ENCODE measurements around the gene KANSL1L. TPM values are rescaled to one million over a fixed set of nuclear protein-coding genes. Genes with fewer than 3 reads are reported as not detected.

Gene KANSL1L
- total RNA-seq, 4 donors from 2014 or later = 25.1 to 41.5 (median 30.0) TPM

DNA sequence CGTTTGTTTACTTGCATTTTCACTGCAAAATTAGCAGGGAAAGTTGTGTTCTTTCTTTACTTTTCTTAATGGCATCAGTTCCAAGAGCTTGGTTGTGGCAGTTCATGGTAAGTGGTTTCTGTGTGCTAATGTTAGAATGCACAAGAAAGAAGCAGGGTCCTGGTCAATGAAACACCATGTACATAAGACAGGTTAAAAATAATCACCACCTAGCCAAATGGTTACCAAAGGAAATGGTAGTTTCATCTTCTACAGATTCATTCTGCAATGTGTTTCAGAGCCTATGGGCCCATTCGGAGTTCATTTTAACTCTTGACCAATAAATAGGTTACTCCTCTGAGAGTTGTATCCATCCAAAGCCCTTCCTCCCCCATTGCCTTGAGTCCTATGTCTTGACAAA is 186.9 kb downstream of the KANSL1L start:
- no peaks in the 10 kb centered on the region for H3K36me3 ChIP-seq
- no peaks in the 10 kb centered on the region for H3K4me1 ChIP-seq
- no peak overlapping the region for H3K27ac ChIP-seq (replicated peaks in 1 of 4)
- H3K9me3 ChIP-seq = no peaks in the 10 kb centered on the region
- intact Hi-C loops (cut with DNase I) = no loop called here
- no peaks in the 10 kb centered on the region for H3K27me3 ChIP-seq
- no peak overlapping the region for H3K4me3 ChIP-seq
- WGBS = 94% methylated on average over 2 of the region's 2 CpGs
- TF ChIP-seq POLR2A (IDR thresholded peaks at IDR 0.05; ENCODE audit: low read depth) (no peak), POLR2AphosphoS5 (IDR thresholded peaks at IDR 0.05) (no peak), EP300 (IDR thresholded peaks at IDR 0.05) (no peak)
- TF ChIP-seq, protein P1, sequence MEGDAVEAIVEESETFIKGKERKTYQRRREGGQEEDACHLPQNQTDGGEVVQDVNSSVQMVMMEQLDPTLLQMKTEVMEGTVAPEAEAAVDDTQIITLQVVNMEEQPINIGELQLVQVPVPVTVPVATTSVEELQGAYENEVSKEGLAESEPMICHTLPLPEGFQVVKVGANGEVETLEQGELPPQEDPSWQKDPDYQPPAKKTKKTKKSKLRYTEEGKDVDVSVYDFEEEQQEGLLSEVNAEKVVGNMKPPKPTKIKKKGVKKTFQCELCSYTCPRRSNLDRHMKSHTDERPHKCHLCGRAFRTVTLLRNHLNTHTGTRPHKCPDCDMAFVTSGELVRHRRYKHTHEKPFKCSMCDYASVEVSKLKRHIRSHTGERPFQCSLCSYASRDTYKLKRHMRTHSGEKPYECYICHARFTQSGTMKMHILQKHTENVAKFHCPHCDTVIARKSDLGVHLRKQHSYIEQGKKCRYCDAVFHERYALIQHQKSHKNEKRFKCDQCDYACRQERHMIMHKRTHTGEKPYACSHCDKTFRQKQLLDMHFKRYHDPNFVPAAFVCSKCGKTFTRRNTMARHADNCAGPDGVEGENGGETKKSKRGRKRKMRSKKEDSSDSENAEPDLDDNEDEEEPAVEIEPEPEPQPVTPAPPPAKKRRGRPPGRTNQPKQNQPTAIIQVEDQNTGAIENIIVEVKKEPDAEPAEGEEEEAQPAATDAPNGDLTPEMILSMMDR (IDR thresholded peaks at IDR 0.05) = no peak
- DNase-seq (ENCODE audit: extremely low spot score) = no peak

DNA sequence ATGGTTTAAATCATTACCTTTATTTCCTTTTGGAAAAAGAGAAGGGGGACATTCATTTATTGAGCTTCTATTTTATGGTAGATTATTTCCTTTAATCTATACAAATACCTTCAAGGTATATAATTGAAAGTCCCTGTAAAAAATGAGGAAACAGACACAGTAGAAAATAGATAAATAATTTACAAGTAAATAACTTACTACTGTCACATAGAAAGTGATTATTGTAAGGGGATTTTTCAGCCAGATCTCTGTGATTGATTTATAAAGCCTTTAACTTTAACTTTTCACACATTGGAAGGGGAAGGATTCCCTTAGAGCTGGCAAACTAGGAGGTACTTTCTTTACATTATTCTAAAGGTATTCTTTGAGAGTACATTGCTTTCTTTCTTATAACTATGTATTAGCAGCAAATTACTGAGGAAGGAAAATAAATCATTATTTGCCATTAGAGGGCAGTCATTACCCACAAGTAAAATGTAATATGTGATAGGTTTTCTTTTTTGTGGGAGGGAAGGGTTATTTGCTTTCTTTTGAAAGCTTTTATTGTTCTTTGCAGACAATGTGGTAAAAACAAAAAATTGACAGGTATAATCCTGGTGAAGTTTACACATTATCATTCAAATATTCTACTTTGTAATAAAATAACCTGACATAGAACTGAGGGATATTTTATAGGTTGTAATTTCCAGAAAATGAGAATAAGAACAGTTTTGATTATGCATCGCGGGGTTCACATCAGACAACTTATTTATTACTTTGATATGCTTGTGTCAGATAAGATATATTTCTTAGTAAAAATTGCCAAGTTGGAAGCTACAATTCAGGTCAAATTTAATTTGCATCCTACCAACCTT is 193.6 kb downstream of the KANSL1L start:
- Histone ChIP-seq H3K27me3 (peaks cover 0 to 4% (median 0%) of the 10 kb centered on the region in 4 donors), H3K36me3 (no peaks in the 10 kb centered on the region), H3K27ac (replicated peaks in 1 of 4) (no peak overlapping the region), H3K4me1 (no peaks in the 10 kb centered on the region), H3K4me3 (no peak overlapping the region), H3K9me3 (no peaks in the 10 kb centered on the region)
- TF ChIP-seq, protein P1 (IDR thresholded peaks at IDR 0.05) = peak; percentile 56 to 66 (median 65)
- TF ChIP-seq POLR2A (IDR thresholded peaks at IDR 0.05; ENCODE audit: low read depth) (no peak), EP300 (IDR thresholded peaks at IDR 0.05) (no peak), POLR2AphosphoS5 (IDR thresholded peaks at IDR 0.05) (no peak)
- 93% methylated on average over 2 of the region's 2 CpGs for WGBS
- DNase-seq (ENCODE audit: extremely low spot score) = no peak
- intact Hi-C loops (cut with DNase I) = loop anchor here (2.0 kb wide), 1 partner anchor 219 kb away; no protein-coding TSS in a partner anchor

DNA sequence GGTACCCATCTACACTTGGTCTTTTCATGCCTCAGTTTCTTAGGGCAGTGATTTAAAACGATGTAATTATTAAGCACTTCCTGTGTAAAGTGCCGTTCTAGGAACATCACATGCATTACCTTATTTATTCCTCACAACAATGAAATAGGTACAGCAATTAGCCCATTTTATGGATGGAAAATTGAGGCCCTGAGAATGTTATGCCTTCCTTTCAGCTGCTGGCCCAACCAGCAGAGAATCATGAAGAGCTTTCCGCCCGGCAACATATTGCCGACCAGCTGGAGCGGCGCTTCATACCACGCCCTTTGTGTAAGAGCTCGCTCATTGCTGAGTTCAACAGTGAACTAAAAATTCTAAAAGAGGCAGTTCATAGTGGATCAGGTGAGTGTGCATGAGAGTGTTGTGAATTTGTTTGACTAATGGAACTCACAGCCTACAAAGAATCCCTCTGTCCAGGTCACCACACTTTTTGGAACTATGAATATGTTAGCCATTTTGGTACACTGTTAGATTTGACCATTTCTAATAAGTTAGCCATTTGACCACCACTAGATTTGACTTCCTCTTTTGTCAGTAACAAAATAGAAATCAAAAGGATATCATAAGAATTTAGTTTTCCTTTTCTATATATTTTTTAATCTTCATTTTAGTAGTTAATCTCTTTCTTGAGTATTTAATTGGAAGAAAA is 194.4 kb downstream of the KANSL1L start:
- Histone ChIP-seq H3K36me3 (no peaks in the 10 kb centered on the region), H3K4me3 (no peak overlapping the region), H3K27me3 (peaks cover 0 to 4% (median 0%) of the 10 kb centered on the region in 4 donors), H3K4me1 (no peaks in the 10 kb centered on the region), H3K27ac (replicated peaks in 1 of 4) (no peak overlapping the region), H3K9me3 (no peaks in the 10 kb centered on the region)
- intact Hi-C loops (cut with DNase I) = loop anchor here (2.0 kb wide), 1 partner anchor 220 kb away; no protein-coding TSS in a partner anchor
- 91% methylated on average over 9 of the region's 9 CpGs for WGBS
- DNase-seq (ENCODE audit: extremely low spot score) = no peak
- TF ChIP-seq, protein P1 (IDR thresholded peaks at IDR 0.05) = no peak
- TF ChIP-seq EP300 (IDR thresholded peaks at IDR 0.05) (no peak), POLR2AphosphoS5 (IDR thresholded peaks at IDR 0.05) (no peak), POLR2A (IDR thresholded peaks at IDR 0.05; ENCODE audit: low read depth) (no peak)

DNA sequence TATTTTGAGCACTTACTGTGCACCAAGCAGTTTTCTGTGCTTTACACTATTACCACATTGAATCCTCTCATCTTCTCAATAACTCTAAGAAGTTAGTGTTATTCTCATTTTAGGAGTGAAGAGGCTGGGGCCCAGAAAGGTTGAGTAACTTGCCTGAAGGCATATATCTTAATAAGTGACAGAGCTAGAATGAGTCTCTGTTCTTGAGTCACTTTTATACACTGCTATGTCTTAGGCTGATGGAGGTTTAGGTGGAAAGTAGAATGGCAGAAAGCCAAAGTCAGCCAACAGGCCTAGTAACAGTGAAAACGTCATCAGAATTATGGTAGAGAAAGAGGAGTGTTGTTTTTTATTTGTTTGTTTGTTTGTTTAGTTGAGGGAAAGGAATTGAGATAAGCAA is 196.6 kb downstream of the KANSL1L start:
- intact Hi-C loops (cut with DNase I) = no loop called here
- H3K27ac ChIP-seq (replicated peaks in 1 of 4) = no peak overlapping the region

DNA sequence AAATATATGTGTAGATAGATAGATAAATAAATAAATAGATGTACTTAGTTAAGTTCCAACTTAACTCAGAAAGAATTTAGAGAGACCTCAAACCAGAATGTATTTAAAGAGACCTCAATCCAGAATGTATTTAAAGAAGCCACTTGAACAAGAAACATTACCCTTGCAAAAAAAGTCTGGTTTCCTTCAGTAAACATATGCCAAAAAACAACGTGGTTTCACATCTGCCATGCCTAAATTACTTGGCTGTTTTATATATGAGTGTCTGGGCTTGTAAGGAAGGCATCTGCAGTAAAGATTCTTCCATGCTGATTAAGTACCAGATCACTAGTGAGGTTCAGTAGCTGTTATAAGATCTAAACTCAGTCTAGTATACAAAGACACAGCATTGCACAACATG is 197.9 kb downstream of the KANSL1L start:
- Histone ChIP-seq H3K36me3 (no peaks in the 10 kb centered on the region), H3K4me1 (no peaks in the 10 kb centered on the region), H3K9me3 (no peaks in the 10 kb centered on the region), H3K27me3 (peaks cover 0 to under 1% (median 0%) of the 10 kb centered on the region in 4 donors), H3K4me3 (no peak overlapping the region), H3K27ac (replicated peaks in 1 of 4) (no peak overlapping the region)
- TF ChIP-seq EP300 (IDR thresholded peaks at IDR 0.05) (no peak), POLR2A (IDR thresholded peaks at IDR 0.05; ENCODE audit: low read depth) (no peak), POLR2AphosphoS5 (IDR thresholded peaks at IDR 0.05) (no peak)
- TF ChIP-seq, protein P1 (IDR thresholded peaks at IDR 0.05) = no peak
- WGBS = 13% methylated on average over 1 of the region's 1 CpG
- DNase-seq (ENCODE audit: extremely low spot score) = no peak
- intact Hi-C loops (cut with DNase I) = no loop called here

More for the DNA sequence above, 196.6 kb downstream of the KANSL1L start:
- H3K9me3 ChIP-seq = no peaks in the 10 kb centered on the region
- H3K27me3 ChIP-seq = peaks cover 0 to 4% (median 0%) of the 10 kb centered on the region in 4 donors
- no peak for TF ChIP-seq EP300 (IDR thresholded peaks at IDR 0.05)
- no peak for DNase-seq (ENCODE audit: extremely low spot score)
- WGBS = 43% methylated on average over 1 of the region's 1 CpG
- H3K4me1 ChIP-seq = no peaks in the 10 kb centered on the region
- no peaks in the 10 kb centered on the region for H3K36me3 ChIP-seq
- no peak overlapping the region for H3K4me3 ChIP-seq
